ENCODE results near the gene KRTAP12-2.

The KRTAP12-2 gene

DNA sequence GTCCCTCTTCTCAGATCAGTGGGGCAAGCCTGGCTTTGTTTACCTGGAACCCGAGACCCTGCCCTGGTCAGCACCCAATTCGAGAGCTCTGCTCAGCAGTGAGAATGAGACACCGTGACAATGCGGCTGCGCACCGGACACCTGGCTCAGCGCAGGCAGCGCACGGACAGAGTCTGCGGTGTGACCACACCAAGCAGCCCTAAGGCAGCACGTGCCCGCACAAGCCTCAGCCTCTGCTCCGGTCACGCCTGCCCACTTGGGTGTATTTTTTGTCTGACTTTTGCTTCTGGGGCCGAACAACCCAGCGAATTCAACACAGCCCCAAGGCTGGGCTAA is 50.2 kb downstream of the KRTAP12-2 start:
- Histone ChIP-seq H3K27me3 (ENCODE audit: insufficient read depth, insufficient read length) (no peaks in the 10 kb centered on the region), H3K36me3 (ENCODE audit: insufficient read depth, insufficient read length, low read length) (no peaks in the 10 kb centered on the region), H3K4me1 (ENCODE audit: insufficient read depth, insufficient read length) (peaks cover 14% of the 10 kb centered on the region), H3K4me3 (ENCODE audit: insufficient read length, low read depth) (no peak overlapping the region), H3K9ac (ENCODE audit: insufficient read length, low read depth) (no peak overlapping the region), H3K9me3 (ENCODE audit: insufficient read depth, low read length) (peaks cover 21% of the 10 kb centered on the region)
- no peak for DNase-seq (ENCODE audit: low read depth, low spot score)
- TF ChIP-seq YY1 (IDR thresholded peaks at IDR 0.05; ENCODE audit: insufficient read depth, insufficient read length) (no peak), SUZ12 (IDR thresholded peaks at IDR 0.05; ENCODE audit: extremely low read depth, insufficient read depth, insufficient read length) (no peak), ZNF274 (IDR thresholded peaks at IDR 0.05; ENCODE audit: low read depth, low read length) (no peak)
